Raji (cell line): ENCODE measurements around the gene SP110.

ENCODE experiments used
- POLR2A ChIP-seq: IDR thresholded peaks from 2 replicates; pipeline ENCODE4 v1.6.1; 2011; ENCODE audit warnings: low read depth, low read length, control low read depth; ENCODE audit not compliant: insufficient read depth

The SP110 gene

DNA sequence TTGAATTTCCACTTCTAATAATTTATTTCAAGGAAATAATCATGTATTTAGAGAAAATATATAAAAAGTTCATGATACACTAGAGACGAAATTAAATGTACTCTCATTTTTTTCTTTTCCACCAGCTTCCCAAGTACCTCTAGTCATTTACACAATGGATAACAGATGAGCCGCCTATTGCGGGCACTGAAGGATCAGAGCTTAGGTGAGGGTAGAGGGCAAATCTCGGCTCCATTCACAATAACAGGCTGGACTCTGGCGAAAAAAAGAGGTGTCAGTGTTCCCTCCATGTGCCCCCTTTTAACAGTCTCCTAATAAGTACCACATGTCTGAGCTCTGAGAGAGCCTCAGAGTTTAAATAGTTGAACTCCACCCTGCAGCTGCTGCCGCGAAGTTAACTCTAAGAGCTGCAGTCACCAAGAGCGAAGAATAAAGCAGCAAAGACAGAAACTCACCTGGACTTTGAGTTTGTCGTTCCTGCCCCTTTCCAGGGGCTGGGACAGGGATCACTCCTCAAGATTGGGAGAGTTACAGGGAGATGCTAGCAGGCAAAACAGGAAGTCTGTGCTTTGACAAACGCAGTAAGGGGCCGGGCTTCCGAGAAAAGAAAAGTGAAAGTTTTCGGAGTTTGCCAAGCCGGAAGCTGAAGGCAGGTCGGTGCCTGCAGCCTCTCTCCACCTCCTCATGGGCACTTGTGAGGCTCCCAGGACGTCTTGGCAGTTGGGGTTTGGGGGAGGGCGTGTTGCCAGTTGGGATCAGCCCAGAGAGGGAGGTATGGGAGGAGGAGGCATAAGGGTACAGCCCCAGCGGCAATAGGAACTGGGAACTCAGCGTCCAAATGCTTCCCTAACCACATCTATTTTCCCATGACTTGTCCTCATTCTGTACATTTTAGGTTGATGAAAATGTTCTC, at the start of gene SP110:
Gene SP110, minus strand, starts transcription at position 566 of the 913 bp plus-strand sequence. CDS start 3,057 bp downstream, outside the sequence.
- TF ChIP-seq POLR2A = peak; percentile 54; the same call in 1 of the 2 replicates

DNA sequence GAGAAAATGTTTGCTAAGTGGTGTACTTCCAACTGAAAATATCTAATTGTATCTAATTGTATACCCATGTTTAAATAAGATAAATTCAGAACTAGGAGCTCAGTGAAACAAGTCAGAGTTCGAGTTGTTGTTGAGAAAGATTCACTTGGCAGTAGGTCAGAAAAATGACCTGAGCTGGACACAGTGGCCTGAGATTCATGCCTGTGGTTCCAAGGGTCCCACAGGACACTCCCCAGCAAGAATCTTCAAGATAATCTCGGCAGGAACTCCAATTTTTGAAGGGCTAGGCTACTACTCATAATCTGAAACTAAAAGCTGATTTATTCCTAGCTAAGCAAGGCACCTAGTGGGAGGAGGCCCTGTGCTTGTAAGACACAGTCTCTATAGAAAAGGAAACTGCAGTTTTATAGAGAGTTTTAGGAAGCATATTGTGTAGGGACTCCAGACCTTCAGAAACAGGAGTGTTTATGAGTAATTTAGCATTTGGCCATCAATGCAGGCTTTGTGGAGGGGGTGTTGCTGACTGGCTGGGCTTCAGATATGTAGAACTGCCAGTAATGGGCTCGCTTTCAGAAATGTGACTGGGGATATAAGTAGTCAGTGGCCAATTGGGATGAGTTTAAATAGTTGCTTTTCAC, 48.9 kb upstream of the SP110 start:
- TF ChIP-seq POLR2A = no peak

- no peak for TF ChIP-seq POLR2A
Observed at GRCh38 chr2:230267556-230267955, 47.8 kb upstream of the SP110 start.

DNA sequence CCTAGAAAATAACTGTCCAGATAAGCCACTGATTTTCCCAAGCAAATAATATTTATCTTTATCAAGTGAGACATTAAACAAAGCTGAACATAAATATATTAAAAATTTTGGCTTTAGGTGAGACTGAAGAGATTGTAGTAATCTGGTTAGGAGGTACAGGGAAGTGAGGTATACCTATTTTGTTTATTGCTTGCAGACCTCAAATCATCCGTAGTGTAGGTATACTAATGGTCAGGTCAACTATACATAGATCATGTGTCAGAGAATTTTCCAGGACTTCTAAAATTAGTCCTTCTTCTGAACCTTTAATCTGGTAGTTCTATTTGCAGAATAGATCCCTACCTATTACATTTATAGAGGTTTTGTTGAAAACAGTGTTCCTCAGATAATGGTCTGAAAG, 47.3 kb upstream of the SP110 start:
- no peak for TF ChIP-seq POLR2A

GRCh38 chr2:230266638-230267037, 46.9 kb upstream of the SP110 start:
- no peak for TF ChIP-seq POLR2A

GRCh38 chr2:230262246-230262645, 42.5 kb upstream of the SP110 start:
- TF ChIP-seq POLR2A = no peak

DNA sequence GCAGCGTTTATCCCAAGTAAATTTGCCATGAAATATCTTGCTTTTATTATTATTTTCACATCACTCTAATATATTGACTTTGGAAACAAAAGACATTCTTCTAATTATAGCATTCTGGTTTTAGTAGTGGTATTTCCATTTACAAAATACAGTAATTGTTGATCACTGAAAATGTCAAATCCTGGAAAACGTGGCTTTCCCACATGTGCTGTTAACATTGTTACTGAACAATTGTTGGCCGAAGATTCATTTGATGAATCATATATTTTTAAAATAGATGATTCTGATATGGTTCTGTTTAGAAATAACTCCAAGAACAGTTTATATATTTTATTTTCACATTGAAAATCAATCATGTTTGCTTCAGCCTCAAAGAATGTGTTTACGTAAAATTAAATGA, 38.7 kb upstream of the SP110 start:
- TF ChIP-seq POLR2A = no peak

GRCh38 chr2:230256733-230257332, 37.0 kb upstream of the SP110 start:
- TF ChIP-seq POLR2A = no peak

DNA sequence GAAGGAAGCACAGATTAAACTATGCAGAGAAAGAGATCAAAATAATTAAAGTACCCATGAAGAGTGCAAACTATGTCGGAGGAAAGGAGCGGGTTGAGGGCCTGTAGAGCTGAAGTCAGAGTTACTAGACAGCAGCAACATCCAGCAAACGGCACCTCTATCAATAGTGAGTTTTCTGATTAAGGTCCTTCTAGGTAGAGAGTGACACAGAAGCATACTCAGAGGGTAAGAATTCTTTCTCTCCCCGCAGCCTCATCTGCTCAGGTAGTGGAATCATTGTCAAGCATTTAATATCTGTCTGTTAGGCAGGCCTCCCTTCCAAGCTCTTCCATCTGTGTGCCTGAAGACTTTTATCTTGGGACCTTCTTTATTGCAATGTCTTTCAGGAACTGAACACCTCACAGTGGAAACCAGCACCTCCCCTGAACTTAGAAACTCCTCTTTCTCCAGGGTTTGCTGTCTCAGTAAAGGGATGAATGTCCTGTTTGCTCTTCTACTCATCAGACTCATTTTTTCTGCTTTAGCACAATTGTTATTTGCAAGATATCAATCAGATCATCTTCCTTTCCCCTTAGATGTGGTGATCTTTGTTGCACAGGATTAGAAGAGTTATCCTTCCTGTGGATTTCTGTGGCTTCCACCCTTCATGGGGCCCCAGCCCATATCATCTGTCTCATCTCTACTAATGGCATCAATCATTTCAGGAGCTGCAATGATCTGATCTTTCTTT, 34.5 kb upstream of the SP110 start:
- TF ChIP-seq POLR2A = no peak

- no peak for TF ChIP-seq POLR2A
Observed at GRCh38 chr2:230250231-230250630, 30.4 kb upstream of the SP110 start.

- TF ChIP-seq POLR2A = no peak
Observed at GRCh38 chr2:230246206-230246605, 26.4 kb upstream of the SP110 start.

GRCh38 chr2:230244211-230244610, 24.4 kb upstream of the SP110 start:
- TF ChIP-seq POLR2A = no peak

- TF ChIP-seq POLR2A = no peak
Observed at GRCh38 chr2:230234845-230235244, 15.1 kb upstream of the SP110 start.

- TF ChIP-seq POLR2A = no peak
Observed at GRCh38 chr2:230234122-230234722, 14.4 kb upstream of the SP110 start.

- no peak for TF ChIP-seq POLR2A
Observed at GRCh38 chr2:230231251-230231650, 11.5 kb upstream of the SP110 start.
